NCI-H1417 treated with DMSO at 0.1 percent for 48 hours (cell line): ENCODE measurements around the gene RANGAP1.

Source experiments
- DNase-seq: peaks from one replicate; lab custom pipeline; 2025; lab: John Stamatoyannopoulos, UW

The RANGAP1 gene

DNA sequence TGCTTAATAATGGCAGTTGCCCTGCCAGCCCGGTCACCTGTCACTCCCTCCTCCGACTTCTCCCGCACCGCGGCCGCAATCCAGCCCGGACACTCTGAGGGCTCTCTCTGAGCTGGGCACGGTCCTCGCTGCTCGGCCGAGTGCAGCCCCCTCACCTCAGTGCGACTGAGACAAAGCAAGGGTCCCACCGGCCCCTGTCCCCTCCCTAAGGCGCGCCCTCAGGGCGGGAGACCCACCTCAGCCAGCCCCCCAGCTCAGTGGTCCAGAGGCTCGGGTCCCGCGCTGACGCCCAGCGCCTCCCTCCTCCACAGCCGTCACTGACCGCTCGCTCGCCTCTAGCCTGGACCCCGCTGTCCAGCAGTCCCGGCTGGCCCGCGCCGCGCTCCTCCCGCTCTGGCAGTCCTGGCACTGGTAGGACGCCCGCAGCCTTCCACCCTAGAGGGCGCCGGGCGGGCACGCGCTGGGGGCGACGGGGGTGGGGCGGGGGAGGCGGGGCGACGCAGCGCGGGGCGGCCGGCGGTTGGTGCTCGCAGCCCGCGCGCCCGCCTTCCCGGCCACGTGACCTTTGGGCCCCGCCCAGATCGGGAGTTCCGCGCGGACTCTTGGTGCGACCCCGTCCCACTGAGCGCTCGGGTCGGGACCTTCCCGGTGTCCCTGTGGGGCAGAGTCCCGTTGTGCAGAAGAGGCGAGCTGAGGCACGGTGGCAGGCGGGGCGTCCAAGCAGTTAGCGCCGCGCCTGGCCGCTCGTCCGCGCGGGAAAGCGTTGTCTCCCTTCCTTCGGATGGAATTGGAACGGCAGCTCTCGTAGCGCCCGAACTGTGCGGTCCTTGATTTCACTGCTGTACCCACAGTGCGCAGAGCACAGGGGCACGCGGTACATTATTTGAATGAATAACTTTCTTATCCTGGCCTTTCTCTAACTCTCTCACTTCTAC is 88.7 kb downstream of the RANGAP1 start:
- no peak for DNase-seq
